ENCODE data around the gene RWDD2A.

- no peak for TF ChIP-seq CTCF (IDR thresholded peaks at IDR 0.05)
- no peak for TF ChIP-seq POLR2A (IDR thresholded peaks at IDR 0.05)
These were observed 24.1 kb upstream of the RWDD2A start for GRCh38 chr6:83169106-83169505.
